HCT116 (cell line): ENCODE results near the gene SMIM28. TPM values are rescaled to one million over a fixed set of nuclear protein-coding genes. Genes with fewer than 3 reads are reported as not detected.

Experiments used
- ATAC-seq: fragments of 200-7000 bp; cut with Tn5 transposase; 2 replicates; pipeline ENCODE4 v1.9.1; 2020; ENCODE audit warnings: mild to moderate bottlenecking, moderate library complexity
- BruUV-seq: library from RNA; stranded (reverse); fragments of 400-500 nt; replicated peaks from 2 replicates; lab custom pipeline; 2021; lab: Mats Ljungman, UMichigan
- CTCF ChIA-PET: fragments of 300-600 bp; sonication (Branson Sonifier 250); formaldehyde crosslinking; loops from one replicate; lab custom pipeline; 2021; ENCODE audit warnings: antibody characterized with exemption; lab: Charles Lee
- POLR2A ChIA-PET: fragments of 300-600, 350-600 bp; sonication (Branson Sonifier 250); formaldehyde crosslinking; loops from one replicate; lab custom pipeline; 2021; ENCODE audit warnings: antibody characterized with exemption; lab: Charles Lee
- RAD21 ChIA-PET, 2 experiments: fragments of 300-600 bp; sonication (Branson Sonifier 250); formaldehyde crosslinking; loops; one replicate each; lab custom pipeline; 2023; ENCODE audit warnings: low total read pairs in 2 of 2; ENCODE audit not compliant: uncharacterized antibody in 2 of 2, unreplicated experiment in 2 of 2, low non-redundant PET in 1 of 2; lab: Charles Lee
- DNase-seq: peaks from one replicate; pipeline ENCODE4 v3.0.0-alpha.2; 2010; ENCODE audit warnings: low read depth, low spot score
- H2AFZ ChIP-seq: fragments of 200-600 bp; shearing (Covaris generic), sonication (generic); 2 replicates; pipeline ENCODE4 v1.6.1; 2017; ENCODE audit warnings: low read depth, mixed run types, mixed read lengths, antibody characterized with exemption, low read length; ENCODE audit not compliant: poor library complexity, severe bottlenecking
- H3K27ac ChIP-seq: 2 replicates; pipeline ENCODE4 v1.5.1; 2012; ENCODE audit warnings: low read depth, low read length
- H3K27me3 ChIP-seq: fragments of 200-600 bp; sonication (generic); 2 replicates; pipeline ENCODE4 v1.6.1; 2016; ENCODE audit warnings: mixed run types, low read length, mixed read lengths; ENCODE audit not compliant: insufficient read depth
- H3K36me3 ChIP-seq, 2 experiments: fragments of 200-500 bp in 1 of 2; fragments of 200-600 bp in 1 of 2; sonication (Bioruptor generic) in 1 of 2; sonication (generic) in 1 of 2; 2 replicates each; pipeline versions ENCODE4 v1.5.1 to v1.6.1; 2014 to 2016; ENCODE audit warnings: low read length in 2 of 2, inconsistent platforms in 1 of 2, mixed read lengths in 1 of 2, mixed run types in 1 of 2; ENCODE audit not compliant: insufficient read depth in 2 of 2, control insufficient read depth in 1 of 2
- H3K4me1 ChIP-seq, 2 experiments: fragments of 200-600 bp in 1 of 2; sonication (generic) in 1 of 2; 2 replicates each; pipeline versions ENCODE4 v1.5.1 to v1.6.1; 2012 to 2017; ENCODE audit warnings: low read length in 2 of 2, inconsistent platforms in 1 of 2, mild to moderate bottlenecking in 1 of 2, mixed read lengths in 1 of 2, mixed run types in 1 of 2, moderate library complexity in 1 of 2; ENCODE audit not compliant: insufficient read depth in 2 of 2, control insufficient read depth in 1 of 2
- H3K4me2 ChIP-seq: fragments of 200-600 bp; sonication (generic); 2 replicates; pipeline ENCODE4 v1.6.1; 2017; ENCODE audit warnings: mixed run types, low read length, mixed read lengths
- H3K4me3 ChIP-seq, 2 experiments: fragments of 200-600 bp in 1 of 2; sonication (generic) in 1 of 2; replicated peaks in 1 of 2; 2 replicates each; pipeline ENCODE4 v1.5.1; 2011 to 2016; ENCODE audit warnings: low read length in 2 of 2, control low read depth in 1 of 2, low read depth in 1 of 2, mild to moderate bottlenecking in 1 of 2, mixed read lengths in 1 of 2, mixed run types in 1 of 2
- H3K79me2 ChIP-seq: fragments of 200-600 bp; sonication (generic); 2 replicates; pipeline ENCODE4 v1.6.1; 2017; ENCODE audit warnings: mild to moderate bottlenecking, mixed run types, low read length, moderate library complexity, mixed read lengths; ENCODE audit not compliant: insufficient read depth
- H3K9ac ChIP-seq: fragments of 200-600 bp; sonication (generic); 2 replicates; pipeline ENCODE4 v1.6.1; 2016; ENCODE audit warnings: low read length, mixed read lengths
- H3K9me2 ChIP-seq: fragments of 200-600 bp; sonication (generic), shearing (Covaris generic); 2 replicates; pipeline ENCODE4 v1.6.1; 2017; ENCODE audit warnings: mixed run types, mild to moderate bottlenecking, moderate library complexity; ENCODE audit not compliant: insufficient read depth
- H3K9me3 ChIP-seq, 2 experiments: fragments of 200-500 bp in 1 of 2; fragments of 200-600 bp in 1 of 2; sonication (Bioruptor generic) in 1 of 2; sonication (generic) in 1 of 2; 2 replicates each; pipeline ENCODE4 v1.6.1; 2014 to 2017; ENCODE audit warnings: low read length in 2 of 2, mixed read lengths in 2 of 2, inconsistent platforms in 1 of 2, low read depth in 1 of 2, mild to moderate bottlenecking in 1 of 2, mixed run types in 1 of 2, moderate library complexity in 1 of 2; ENCODE audit not compliant: control insufficient read depth in 1 of 2, insufficient read depth in 1 of 2
- H4K20me1 ChIP-seq: fragments of 200-600 bp; sonication (generic), shearing (Covaris generic); 2 replicates; pipeline ENCODE4 v1.6.1; 2017; ENCODE audit warnings: mixed run types, mild to moderate bottlenecking, moderate library complexity; ENCODE audit not compliant: insufficient read depth
- CEBPB ChIP-seq: IDR thresholded peaks from 2 replicates; pipeline ENCODE4 v1.6.1; 2012; ENCODE audit warnings: low read depth
- EGR1 ChIP-seq: IDR thresholded peaks from 2 replicates; pipeline ENCODE4 v1.6.1; 2012; ENCODE audit warnings: low read depth
- ELF1 ChIP-seq: IDR thresholded peaks from 2 replicates; pipeline ENCODE4 v1.6.1; 2012; ENCODE audit warnings: low read depth, borderline replicate concordance
- JUND ChIP-seq: IDR thresholded peaks from 2 replicates; pipeline ENCODE4 v1.6.1; 2012
- POLR2A ChIP-seq: IDR thresholded peaks from 2 replicates; pipeline ENCODE4 v1.7.0; 2011; ENCODE audit warnings: borderline replicate concordance; ENCODE audit not compliant: insufficient read depth, insufficient read length; ENCODE audit errors: extremely low read depth
- POLR2AphosphoS5 ChIP-seq: IDR thresholded peaks from 2 replicates; pipeline ENCODE4 v1.6.1; 2011; ENCODE audit warnings: mild to moderate bottlenecking, low read depth, low read length, moderate library complexity
- SRF ChIP-seq: IDR thresholded peaks from 2 replicates; pipeline ENCODE4 v1.6.1; 2012; ENCODE audit warnings: low read depth
- TCF7L2 ChIP-seq: IDR thresholded peaks from 2 replicates; pipeline ENCODE4 v1.7.0; 2011; ENCODE audit warnings: borderline replicate concordance, inconsistent platforms; ENCODE audit not compliant: insufficient read depth, insufficient read length; ENCODE audit errors: extremely low read depth
- ZNF274 ChIP-seq: fragments of 200-500 bp; sonication (Bioruptor generic); IDR thresholded peaks from 2 replicates; pipeline ENCODE4 v1.6.1; 2014; ENCODE audit warnings: mild to moderate bottlenecking, low read depth, low read length, inconsistent platforms
- intact Hi-C: fragments of 100-400 bp; cut with micrococcal nuclease; formaldehyde crosslinking; loops from 2 replicates; pipeline ENCODE4 v1.10.0; 2022
- total RNA-seq: library from RNA; stranded (reverse); gene quantifications from one replicate; pipeline ENCODE4 v1.2.1, GENCODE V29; 2021; ENCODE audit not compliant: unreplicated experiment
- TF ChIP-seq, protein P1 (sequence below), 3 experiments: fragments of 200-600 bp in 1 of 3; sonication (generic) in 1 of 3; IDR thresholded peaks in 2 of 3; conservative IDR thresholded peaks in 1 of 3; 2 replicates each; pipeline ENCODE4 v1.5.1; 2012 to 2017; ENCODE audit warnings: low read depth in 2 of 3, low read length in 2 of 3, antibody characterized with exemption in 1 of 3, borderline replicate concordance in 1 of 3, control low read depth in 1 of 3, mild to moderate bottlenecking in 1 of 3, mixed read lengths in 1 of 3, mixed run types in 1 of 3, moderate library complexity in 1 of 3; ENCODE audit not compliant: insufficient read depth in 1 of 3
- TF ChIP-seq, protein P2 (sequence below): IDR thresholded peaks from 2 replicates; pipeline ENCODE4 v1.6.1; 2012; ENCODE audit warnings: low read depth

The SMIM28 gene
- total RNA-seq, 1 experiment from 2014 or later = not detected

DNA sequence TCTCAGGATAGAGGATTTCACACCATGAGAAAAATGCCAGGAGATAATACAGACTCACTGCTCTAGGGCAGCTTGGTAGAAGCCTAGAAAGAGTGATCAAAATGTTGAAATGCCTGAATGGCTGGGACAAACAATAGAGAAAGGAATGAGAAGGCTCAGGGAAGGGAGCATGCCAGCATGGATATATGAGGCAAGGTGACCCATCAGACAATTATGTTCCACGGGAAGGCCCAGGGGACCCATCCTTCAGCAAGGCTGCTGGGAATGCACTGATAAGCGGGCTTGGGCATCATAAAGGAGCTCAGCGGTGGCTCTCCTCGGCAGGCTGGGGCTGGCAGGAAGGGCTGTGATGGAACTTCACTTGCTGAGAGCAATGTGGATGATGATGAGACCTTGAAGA is 38.5 kb downstream of the SMIM28 start:
- peaks cover 0 to 6% of the 10 kb centered on the region in 2 experiments; a peak in 3 of 4 replicates for H3K4me1 ChIP-seq
- H3K27me3 ChIP-seq = no peaks in the 10 kb centered on the region
- H3K4me3 ChIP-seq = no peak overlapping the region
- POLR2A ChIA-PET = no interaction called here
- no peak for DNase-seq
- CTCF ChIA-PET = no interaction called here
- no peaks in the 10 kb centered on the region for H3K9me3 ChIP-seq
- H3K9ac ChIP-seq = no peak overlapping the region
- no peak for ATAC-seq
- H3K4me2 ChIP-seq = no peak overlapping the region
- H3K36me3 ChIP-seq = peaks cover 10 to 17% of the 10 kb centered on the region in 2 experiments; a peak in 3 of 4 replicates
- RAD21 ChIA-PET = interaction anchor here in 1 of 2 experiments (0.6 kb wide), 1 partner anchor 300 kb away, joined by 6 read pairs; no protein-coding TSS in a partner anchor
- no peaks in the 10 kb centered on the region for H4K20me1 ChIP-seq
- TF ChIP-seq ZNF274 (no peak), ELF1 (no peak), JUND (no peak), SRF (no peak), POLR2AphosphoS5 (no peak), POLR2A (no peak), CEBPB (no peak), TCF7L2 (no peak), EGR1 (no peak)
- TF ChIP-seq, protein P1, sequence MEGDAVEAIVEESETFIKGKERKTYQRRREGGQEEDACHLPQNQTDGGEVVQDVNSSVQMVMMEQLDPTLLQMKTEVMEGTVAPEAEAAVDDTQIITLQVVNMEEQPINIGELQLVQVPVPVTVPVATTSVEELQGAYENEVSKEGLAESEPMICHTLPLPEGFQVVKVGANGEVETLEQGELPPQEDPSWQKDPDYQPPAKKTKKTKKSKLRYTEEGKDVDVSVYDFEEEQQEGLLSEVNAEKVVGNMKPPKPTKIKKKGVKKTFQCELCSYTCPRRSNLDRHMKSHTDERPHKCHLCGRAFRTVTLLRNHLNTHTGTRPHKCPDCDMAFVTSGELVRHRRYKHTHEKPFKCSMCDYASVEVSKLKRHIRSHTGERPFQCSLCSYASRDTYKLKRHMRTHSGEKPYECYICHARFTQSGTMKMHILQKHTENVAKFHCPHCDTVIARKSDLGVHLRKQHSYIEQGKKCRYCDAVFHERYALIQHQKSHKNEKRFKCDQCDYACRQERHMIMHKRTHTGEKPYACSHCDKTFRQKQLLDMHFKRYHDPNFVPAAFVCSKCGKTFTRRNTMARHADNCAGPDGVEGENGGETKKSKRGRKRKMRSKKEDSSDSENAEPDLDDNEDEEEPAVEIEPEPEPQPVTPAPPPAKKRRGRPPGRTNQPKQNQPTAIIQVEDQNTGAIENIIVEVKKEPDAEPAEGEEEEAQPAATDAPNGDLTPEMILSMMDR (IDR thresholded peaks at IDR 0.05 in 2 of 3, conservative IDR thresholded peaks at IDR 0.05 in 1 of 3; ENCODE audit: borderline replicate concordance in 1 of 3, insufficient read depth in 1 of 3, low read depth in 2 of 3, low read length in 2 of 3) = no peak
- TF ChIP-seq, protein P2, sequence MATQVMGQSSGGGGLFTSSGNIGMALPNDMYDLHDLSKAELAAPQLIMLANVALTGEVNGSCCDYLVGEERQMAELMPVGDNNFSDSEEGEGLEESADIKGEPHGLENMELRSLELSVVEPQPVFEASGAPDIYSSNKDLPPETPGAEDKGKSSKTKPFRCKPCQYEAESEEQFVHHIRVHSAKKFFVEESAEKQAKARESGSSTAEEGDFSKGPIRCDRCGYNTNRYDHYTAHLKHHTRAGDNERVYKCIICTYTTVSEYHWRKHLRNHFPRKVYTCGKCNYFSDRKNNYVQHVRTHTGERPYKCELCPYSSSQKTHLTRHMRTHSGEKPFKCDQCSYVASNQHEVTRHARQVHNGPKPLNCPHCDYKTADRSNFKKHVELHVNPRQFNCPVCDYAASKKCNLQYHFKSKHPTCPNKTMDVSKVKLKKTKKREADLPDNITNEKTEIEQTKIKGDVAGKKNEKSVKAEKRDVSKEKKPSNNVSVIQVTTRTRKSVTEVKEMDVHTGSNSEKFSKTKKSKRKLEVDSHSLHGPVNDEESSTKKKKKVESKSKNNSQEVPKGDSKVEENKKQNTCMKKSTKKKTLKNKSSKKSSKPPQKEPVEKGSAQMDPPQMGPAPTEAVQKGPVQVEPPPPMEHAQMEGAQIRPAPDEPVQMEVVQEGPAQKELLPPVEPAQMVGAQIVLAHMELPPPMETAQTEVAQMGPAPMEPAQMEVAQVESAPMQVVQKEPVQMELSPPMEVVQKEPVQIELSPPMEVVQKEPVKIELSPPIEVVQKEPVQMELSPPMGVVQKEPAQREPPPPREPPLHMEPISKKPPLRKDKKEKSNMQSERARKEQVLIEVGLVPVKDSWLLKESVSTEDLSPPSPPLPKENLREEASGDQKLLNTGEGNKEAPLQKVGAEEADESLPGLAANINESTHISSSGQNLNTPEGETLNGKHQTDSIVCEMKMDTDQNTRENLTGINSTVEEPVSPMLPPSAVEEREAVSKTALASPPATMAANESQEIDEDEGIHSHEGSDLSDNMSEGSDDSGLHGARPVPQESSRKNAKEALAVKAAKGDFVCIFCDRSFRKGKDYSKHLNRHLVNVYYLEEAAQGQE = no peak
- intact Hi-C loops = no loop called here
- H3K27ac ChIP-seq = no peak overlapping the region
- no peak overlapping the region for H2AFZ ChIP-seq
- BruUV-seq = no TSS peak
- H3K79me2 ChIP-seq = no peaks in the 10 kb centered on the region
- no peaks in the 10 kb centered on the region for H3K9me2 ChIP-seq
